Measurements from ENCODE around the gene ASB5. TPM values are rescaled to one million over a fixed set of nuclear protein-coding genes. Genes with fewer than 3 reads are reported as not detected.

ASB5 gene
- total and polyA plus RNA-seq, 10 of the 15 experiments (the other 5 are each of a cell fraction or from before 2014, with no cell fraction given): not detected

- TF ChIP-seq PAX8 (IDR thresholded peaks at IDR 0.05) (no peak), CHD4 (IDR thresholded peaks at IDR 0.05) (no peak), BMI1 (IDR thresholded peaks at IDR 0.05; ENCODE audit: borderline replicate concordance) (no peak), MEF2B (IDR thresholded peaks at IDR 0.05; ENCODE audit: partially characterized antibody, poor library complexity, severe bottlenecking) (peak; percentile 79), SREBF2 (IDR thresholded peaks at IDR 0.05; ENCODE audit: low read length) (no peak), MTA3 (IDR thresholded peaks at IDR 0.05; ENCODE audit: borderline replicate concordance, low read length) (no peak), NR2F1 (conservative IDR thresholded peaks at IDR 0.05) (peak; percentile 69), RB1 (IDR thresholded peaks at IDR 0.05; ENCODE audit: borderline replicate concordance) (no peak), FOS (IDR thresholded peaks at IDR 0.05; ENCODE audit: borderline replicate concordance, extremely low read depth, insufficient read length) (no peak), RFX5 (IDR thresholded peaks at IDR 0.05; ENCODE audit: low read depth, low read length) (no peak), IKZF2 (IDR thresholded peaks at IDR 0.05) (0 out of 4 replicates have a peak, but pooled peaks have one; percentile 11 to 13), STAT3 (IDR thresholded peaks at IDR 0.05; ENCODE audit: low read depth, low read length) (no peak), MLLT1 (IDR thresholded peaks at IDR 0.05) (no peak), CHD1 (IDR thresholded peaks at IDR 0.05; ENCODE audit: low read depth, low read length) (no peak), SMC3 (IDR thresholded peaks at IDR 0.05; ENCODE audit: borderline replicate concordance, low read length) (no peak), EED (IDR thresholded peaks at IDR 0.05; ENCODE audit: low read depth) (no peak), GATAD2B (conservative IDR thresholded peaks at IDR 0.05; ENCODE audit: low read depth) (no peak), PAX5 (IDR thresholded peaks at IDR 0.05; ENCODE audit: borderline replicate concordance, low read depth, low read length) (peak; percentile 86), CBX5 (IDR thresholded peaks at IDR 0.05; ENCODE audit: low read depth) (no peak), SPI1 (IDR thresholded peaks at IDR 0.05; ENCODE audit: borderline replicate concordance, insufficient read depth, low read depth, low read length) (0 out of 2 replicates have a peak, but pooled peaks have one; percentile 2), ZSCAN29 (IDR thresholded peaks at IDR 0.05) (no peak)
- TF ChIP-seq, protein P1, sequence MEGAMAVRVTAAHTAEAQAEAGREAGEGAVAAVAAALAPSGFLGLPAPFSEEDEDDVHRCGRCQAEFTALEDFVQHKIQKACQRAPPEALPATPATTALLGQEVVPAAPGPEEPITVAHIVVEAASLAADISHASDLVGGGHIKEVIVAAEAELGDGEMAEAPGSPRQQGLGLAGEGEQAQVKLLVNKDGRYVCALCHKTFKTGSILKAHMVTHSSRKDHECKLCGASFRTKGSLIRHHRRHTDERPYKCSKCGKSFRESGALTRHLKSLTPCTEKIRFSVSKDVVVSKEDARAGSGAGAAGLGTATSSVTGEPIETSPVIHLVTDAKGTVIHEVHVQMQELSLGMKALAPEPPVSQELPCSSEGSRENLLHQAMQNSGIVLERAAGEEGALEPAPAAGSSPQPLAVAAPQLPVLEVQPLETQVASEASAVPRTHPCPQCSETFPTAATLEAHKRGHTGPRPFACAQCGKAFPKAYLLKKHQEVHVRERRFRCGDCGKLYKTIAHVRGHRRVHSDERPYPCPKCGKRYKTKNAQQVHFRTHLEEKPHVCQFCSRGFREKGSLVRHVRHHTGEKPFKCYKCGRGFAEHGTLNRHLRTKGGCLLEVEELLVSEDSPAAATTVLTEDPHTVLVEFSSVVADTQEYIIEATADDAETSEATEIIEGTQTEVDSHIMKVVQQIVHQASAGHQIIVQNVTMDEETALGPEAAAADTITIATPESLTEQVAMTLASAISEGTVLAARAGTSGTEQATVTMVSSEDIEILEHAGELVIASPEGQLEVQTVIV (IDR thresholded peaks at IDR 0.05; ENCODE audit: borderline replicate concordance, partially characterized antibody): no peak
- TF ChIP-seq, protein P2, sequence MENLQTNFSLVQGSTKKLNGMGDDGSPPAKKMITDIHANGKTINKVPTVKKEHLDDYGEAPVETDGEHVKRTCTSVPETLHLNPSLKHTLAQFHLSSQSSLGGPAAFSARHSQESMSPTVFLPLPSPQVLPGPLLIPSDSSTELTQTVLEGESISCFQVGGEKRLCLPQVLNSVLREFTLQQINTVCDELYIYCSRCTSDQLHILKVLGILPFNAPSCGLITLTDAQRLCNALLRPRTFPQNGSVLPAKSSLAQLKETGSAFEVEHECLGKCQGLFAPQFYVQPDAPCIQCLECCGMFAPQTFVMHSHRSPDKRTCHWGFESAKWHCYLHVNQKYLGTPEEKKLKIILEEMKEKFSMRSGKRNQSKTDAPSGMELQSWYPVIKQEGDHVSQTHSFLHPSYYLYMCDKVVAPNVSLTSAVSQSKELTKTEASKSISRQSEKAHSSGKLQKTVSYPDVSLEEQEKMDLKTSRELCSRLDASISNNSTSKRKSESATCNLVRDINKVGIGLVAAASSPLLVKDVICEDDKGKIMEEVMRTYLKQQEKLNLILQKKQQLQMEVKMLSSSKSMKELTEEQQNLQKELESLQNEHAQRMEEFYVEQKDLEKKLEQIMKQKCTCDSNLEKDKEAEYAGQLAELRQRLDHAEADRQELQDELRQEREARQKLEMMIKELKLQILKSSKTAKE (IDR thresholded peaks at IDR 0.05; ENCODE audit: low read depth, poor library complexity, severe bottlenecking): peak; percentile 38
- TF ChIP-seq, protein P3, sequence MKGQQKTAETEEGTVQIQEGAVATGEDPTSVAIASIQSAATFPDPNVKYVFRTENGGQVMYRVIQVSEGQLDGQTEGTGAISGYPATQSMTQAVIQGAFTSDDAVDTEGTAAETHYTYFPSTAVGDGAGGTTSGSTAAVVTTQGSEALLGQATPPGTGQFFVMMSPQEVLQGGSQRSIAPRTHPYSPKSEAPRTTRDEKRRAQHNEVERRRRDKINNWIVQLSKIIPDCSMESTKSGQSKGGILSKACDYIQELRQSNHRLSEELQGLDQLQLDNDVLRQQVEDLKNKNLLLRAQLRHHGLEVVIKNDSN (IDR thresholded peaks at IDR 0.05; ENCODE audit: borderline replicate concordance, extremely low read length, insufficient read depth, low read depth, low read length): no peak
- TF ChIP-seq, protein P4, sequence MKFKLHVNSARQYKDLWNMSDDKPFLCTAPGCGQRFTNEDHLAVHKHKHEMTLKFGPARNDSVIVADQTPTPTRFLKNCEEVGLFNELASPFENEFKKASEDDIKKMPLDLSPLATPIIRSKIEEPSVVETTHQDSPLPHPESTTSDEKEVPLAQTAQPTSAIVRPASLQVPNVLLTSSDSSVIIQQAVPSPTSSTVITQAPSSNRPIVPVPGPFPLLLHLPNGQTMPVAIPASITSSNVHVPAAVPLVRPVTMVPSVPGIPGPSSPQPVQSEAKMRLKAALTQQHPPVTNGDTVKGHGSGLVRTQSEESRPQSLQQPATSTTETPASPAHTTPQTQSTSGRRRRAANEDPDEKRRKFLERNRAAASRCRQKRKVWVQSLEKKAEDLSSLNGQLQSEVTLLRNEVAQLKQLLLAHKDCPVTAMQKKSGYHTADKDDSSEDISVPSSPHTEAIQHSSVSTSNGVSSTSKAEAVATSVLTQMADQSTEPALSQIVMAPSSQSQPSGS (IDR thresholded peaks at IDR 0.05; ENCODE audit: low read length): peak; percentile 67
Observed at GRCh38 chr4:176309046-176309445, 40.0 kb upstream of the ASB5 start (continued).
